Uterus (tissue), 4 donors: Measurements from ENCODE around the gene CENPB. TPM values are rescaled to one million over a fixed set of nuclear protein-coding genes. Genes with fewer than 3 reads are reported as not detected.

Experiments used
- DNase-seq, 2 donors: peaks; one replicate each; pipeline ENCODE4 v3.0.0-alpha.2; 2019 to 2020
- H3K27ac ChIP-seq, 2 donors: fragments of 200-600 bp; sonication (generic); 1 replicate in 1 of 2; 2 replicates in 1 of 2; pipeline ENCODE4 v1.5.1; 2016 to 2018
- H3K27me3 ChIP-seq, 2 donors: fragments of 200-600 bp; sonication (generic); one replicate each; pipeline ENCODE4 v1.5.1; 2018 to 2019; ENCODE audit warnings: control low read depth in 1 of 2
- H3K36me3 ChIP-seq, 2 donors: fragments of 200-600 bp; sonication (generic); one replicate each; pipeline ENCODE4 v1.5.1; 2019; ENCODE audit warnings: control low read depth in 1 of 2
- H3K4me1 ChIP-seq, 2 donors: fragments of 200-600 bp; sonication (generic); one replicate each; pipeline ENCODE4 v1.5.1; 2018 to 2019; ENCODE audit warnings: control low read depth in 1 of 2
- H3K4me3 ChIP-seq, 2 donors: fragments of 200-600 bp; sonication (generic); 1 replicate in 1 of 2; 2 replicates in 1 of 2; pipeline ENCODE4 v1.5.1; 2018 to 2019; ENCODE audit warnings: mild to moderate bottlenecking in 1 of 2
- H3K9me3 ChIP-seq, 2 donors: fragments of 200-600 bp; sonication (generic); one replicate each; pipeline ENCODE4 v1.5.1; 2019; ENCODE audit warnings: control low read depth in 1 of 2
- POLR2A ChIP-seq, 2 donors: fragments of 450-650 bp; IDR thresholded peaks; one replicate each; pipeline ENCODE4 v1.6.1; 2016; ENCODE audit warnings: antibody characterized with exemption in 2 of 2, mild to moderate bottlenecking in 1 of 2, moderate library complexity in 1 of 2
- intact Hi-C: fragments of 100-400 bp; cut with DNase I; formaldehyde crosslinking; loops from one replicate; pipeline ENCODE4 v1.15.1; 2023; ENCODE audit warnings: low total_unique reads
- total RNA-seq, 4 donors: library from RNA; depleted of rRNA in 3 of 4; stranded (reverse); fragments of >200 nt in 3 of 4; gene quantifications; one replicate each; pipeline versions ENCODE4 v1.1.0 to v1.2.4, GENCODE V29; 2014 to 2023
- TF ChIP-seq, protein P1 (sequence below), 4 experiments: fragments of 200-600 bp in 2 of 4; fragments of 450-650 bp in 2 of 4; sonication (generic) in 2 of 4; IDR thresholded peaks; one replicate each; pipeline ENCODE4 v1.5.1; 2016 to 2019; ENCODE audit warnings: antibody characterized with exemption in 4 of 4, mild to moderate bottlenecking in 2 of 4, moderate library complexity in 1 of 4
- donor health status: DM: yes; HTN: yes; CAD: no.

CENPB gene
- total RNA-seq, 4 donors from 2014 or later, result 18.2 to 127 (median 85.2) TPM

DNA sequence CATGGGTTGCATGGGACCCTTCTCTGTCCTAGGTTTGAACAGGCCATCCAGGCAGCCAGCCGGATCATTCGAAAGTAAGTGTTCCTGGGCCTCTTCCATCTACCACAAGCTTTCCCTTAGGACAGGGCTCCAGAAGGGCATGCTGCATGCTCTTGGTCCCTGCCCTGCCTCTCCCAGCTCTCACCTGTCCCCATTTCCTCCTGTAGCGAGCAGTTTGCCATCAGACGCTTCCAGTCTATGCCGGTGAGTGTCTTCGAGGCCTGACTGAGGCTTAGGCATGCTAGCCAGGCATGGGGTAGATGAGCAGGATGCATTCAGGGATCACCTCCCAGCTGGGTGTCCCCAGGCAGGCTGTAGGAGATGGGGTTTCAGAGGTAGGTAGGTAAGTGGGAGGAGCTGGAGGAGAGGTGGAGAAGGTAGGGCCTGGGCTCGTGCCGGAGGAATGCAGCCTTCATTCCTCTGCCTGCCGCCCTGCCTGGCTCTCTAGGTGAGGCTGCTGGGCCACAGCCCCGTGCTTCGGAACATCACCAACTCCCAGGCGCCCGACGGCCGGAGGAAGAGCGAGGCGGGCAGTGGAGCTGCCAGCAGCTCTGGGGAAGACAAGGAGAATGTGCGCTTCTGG, 13.8 kb upstream of the CENPB start:
- no peak for DNase-seq
- H3K36me3 ChIP-seq, result no peaks in the 10 kb centered on the region
- H3K9me3 ChIP-seq, result no peaks in the 10 kb centered on the region
- H3K4me1 ChIP-seq, result peaks cover 0 to 6% of the 10 kb centered on the region in 2 donors
- no peak for TF ChIP-seq POLR2A (IDR thresholded peaks at IDR 0.05)
- TF ChIP-seq, protein P1, sequence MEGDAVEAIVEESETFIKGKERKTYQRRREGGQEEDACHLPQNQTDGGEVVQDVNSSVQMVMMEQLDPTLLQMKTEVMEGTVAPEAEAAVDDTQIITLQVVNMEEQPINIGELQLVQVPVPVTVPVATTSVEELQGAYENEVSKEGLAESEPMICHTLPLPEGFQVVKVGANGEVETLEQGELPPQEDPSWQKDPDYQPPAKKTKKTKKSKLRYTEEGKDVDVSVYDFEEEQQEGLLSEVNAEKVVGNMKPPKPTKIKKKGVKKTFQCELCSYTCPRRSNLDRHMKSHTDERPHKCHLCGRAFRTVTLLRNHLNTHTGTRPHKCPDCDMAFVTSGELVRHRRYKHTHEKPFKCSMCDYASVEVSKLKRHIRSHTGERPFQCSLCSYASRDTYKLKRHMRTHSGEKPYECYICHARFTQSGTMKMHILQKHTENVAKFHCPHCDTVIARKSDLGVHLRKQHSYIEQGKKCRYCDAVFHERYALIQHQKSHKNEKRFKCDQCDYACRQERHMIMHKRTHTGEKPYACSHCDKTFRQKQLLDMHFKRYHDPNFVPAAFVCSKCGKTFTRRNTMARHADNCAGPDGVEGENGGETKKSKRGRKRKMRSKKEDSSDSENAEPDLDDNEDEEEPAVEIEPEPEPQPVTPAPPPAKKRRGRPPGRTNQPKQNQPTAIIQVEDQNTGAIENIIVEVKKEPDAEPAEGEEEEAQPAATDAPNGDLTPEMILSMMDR (IDR thresholded peaks at IDR 0.05), result no peak
- intact Hi-C loops, result no loop called here
- H3K27me3 ChIP-seq, result no peaks in the 10 kb centered on the region
- H3K4me3 ChIP-seq, result no peak overlapping the region
- H3K27ac ChIP-seq, result peak overlapping the region in 1 of 2 donors; percentile 58

DNA sequence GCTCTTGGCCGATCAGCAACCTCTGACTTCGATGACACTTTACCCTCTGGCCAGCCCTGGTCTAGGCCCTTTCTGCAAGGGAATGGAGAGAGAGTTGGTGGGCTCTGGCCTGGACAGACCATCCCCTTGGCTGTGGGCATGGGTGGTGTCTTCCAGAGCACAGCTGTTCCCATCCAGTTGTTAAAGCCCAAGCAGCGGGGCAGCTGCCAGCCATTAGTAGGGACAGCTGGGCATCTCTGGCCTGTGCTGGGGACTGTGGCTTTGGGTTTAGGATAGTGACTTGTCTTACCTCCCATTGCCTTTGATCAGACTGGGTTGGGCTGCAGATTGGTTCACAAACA, 12.3 kb upstream of the CENPB start:
- no peak for DNase-seq
- Histone ChIP-seq H3K4me1 (peaks cover 0 to 6% of the 10 kb centered on the region in 2 donors), H3K27me3 (no peaks in the 10 kb centered on the region), H3K27ac (peak overlapping the region; percentile 6 to 58), H3K36me3 (no peaks in the 10 kb centered on the region), H3K9me3 (no peaks in the 10 kb centered on the region), H3K4me3 (no peak overlapping the region)
- intact Hi-C loops, result no loop called here
- TF ChIP-seq, protein P1 (IDR thresholded peaks at IDR 0.05), result no peak
- TF ChIP-seq POLR2A (IDR thresholded peaks at IDR 0.05), result no peak

DNA sequence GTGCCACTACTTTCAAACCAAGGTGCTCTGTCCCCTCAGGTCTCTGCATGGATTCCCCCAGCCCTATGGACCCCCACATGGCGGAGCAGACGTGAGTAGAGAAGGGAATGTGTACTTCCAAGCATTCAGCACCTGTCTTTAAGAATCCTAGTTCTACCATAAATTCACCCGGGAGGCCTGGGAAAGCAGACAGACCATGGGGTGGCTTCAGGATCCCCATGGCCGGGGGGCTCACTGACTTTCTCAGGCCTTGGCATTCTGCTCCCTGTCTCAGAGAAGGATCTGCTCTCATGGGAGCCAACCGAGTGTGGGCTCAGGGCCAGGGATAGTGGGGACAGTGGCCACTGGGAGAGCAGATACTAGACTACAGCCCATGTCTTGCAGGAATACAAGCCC, 11.8 kb upstream of the CENPB start:
- no peak for DNase-seq
- no peaks in the 10 kb centered on the region for H3K27me3 ChIP-seq
- H3K4me3 ChIP-seq, result no peak overlapping the region
- no peaks in the 10 kb centered on the region for H3K9me3 ChIP-seq
- TF ChIP-seq POLR2A (IDR thresholded peaks at IDR 0.05), result no peak
- TF ChIP-seq, protein P1 (IDR thresholded peaks at IDR 0.05), result no peak
- intact Hi-C loops, result no loop called here
- H3K27ac ChIP-seq, result peak overlapping the region in 1 of 2 donors; percentile 58
- peaks cover 0 to 6% of the 10 kb centered on the region in 2 donors for H3K4me1 ChIP-seq
- H3K36me3 ChIP-seq, result no peaks in the 10 kb centered on the region

DNA sequence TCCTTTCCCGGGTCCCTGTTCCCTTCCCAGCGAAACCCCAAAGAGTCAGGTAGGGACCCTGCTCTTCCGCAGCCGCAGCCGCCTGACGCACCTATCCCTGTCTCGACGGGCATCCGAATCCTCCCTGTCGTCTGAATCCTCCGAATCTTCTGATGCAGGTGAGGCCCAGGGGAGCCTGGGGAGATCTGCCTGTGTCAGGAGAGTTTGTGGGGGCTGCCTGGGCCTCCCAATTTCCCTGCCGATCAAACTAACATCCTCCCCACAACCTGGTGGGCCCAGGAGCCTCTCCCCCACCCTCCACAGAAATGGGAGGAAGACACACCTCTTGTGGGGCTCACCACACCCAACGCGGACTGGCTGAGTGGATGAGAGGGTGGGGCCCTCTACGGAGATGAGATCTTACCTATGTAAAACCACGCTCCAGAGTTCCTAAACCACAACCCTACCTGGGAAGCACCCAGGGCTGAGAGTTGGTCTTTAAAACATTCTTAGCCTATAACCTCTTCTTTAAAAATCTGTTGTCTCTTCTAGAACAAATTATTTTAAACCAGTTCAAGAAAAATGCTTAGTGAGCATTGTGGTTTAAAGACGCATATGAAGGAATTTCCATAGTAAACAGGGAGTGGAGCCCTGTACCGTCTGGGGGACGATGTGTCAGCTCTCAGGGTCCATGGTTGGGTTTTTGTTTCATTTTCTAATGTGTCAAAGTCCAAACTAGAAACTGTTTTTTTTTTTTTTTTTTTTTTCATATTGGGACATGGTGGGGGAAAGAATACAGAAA, 11.2 kb upstream of the CENPB start:
- TF ChIP-seq, protein P1 (IDR thresholded peaks at IDR 0.05), result no peak
- TF ChIP-seq POLR2A (IDR thresholded peaks at IDR 0.05), result no peak
- peak overlapping the region; percentile 58 to 98 for H3K27ac ChIP-seq
- no peak for DNase-seq
- H3K36me3 ChIP-seq, result no peaks in the 10 kb centered on the region
- H3K27me3 ChIP-seq, result no peaks in the 10 kb centered on the region
- no peak overlapping the region for H3K4me3 ChIP-seq
- H3K4me1 ChIP-seq, result peaks cover 0 to 6% of the 10 kb centered on the region in 2 donors
- no peaks in the 10 kb centered on the region for H3K9me3 ChIP-seq
- intact Hi-C loops, result no loop called here

DNA sequence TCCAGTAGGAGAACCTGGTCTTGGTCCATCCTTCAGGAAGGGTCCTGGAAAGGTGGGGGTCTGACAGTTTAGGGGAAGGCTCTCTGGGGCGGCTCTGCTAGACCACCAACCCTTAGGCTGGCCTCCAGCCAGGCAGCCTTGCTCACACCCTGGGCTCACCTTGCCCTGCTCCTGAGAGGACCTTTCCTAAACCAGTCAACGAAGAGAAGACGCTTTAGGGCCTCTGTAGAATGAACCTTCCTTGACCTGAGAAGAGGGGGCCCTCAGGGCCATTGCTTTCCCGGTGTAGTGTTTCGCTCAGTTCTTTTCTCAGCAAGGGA, 10.6 kb upstream of the CENPB start:
- Histone ChIP-seq H3K27ac (peak overlapping the region; percentile 98 to 99), H3K27me3 (no peaks in the 10 kb centered on the region), H3K9me3 (no peaks in the 10 kb centered on the region), H3K4me1 (peaks cover 0 to 6% of the 10 kb centered on the region in 2 donors), H3K36me3 (no peaks in the 10 kb centered on the region), H3K4me3 (peak overlapping the region in 1 of 2 donors; percentile 58)
- DNase-seq, result no peak
- intact Hi-C loops, result no loop called here
- TF ChIP-seq, protein P1 (IDR thresholded peaks at IDR 0.05), result no peak
- no peak for TF ChIP-seq POLR2A (IDR thresholded peaks at IDR 0.05)
